ENCODE measurements around the gene ATAD1.

DNA sequence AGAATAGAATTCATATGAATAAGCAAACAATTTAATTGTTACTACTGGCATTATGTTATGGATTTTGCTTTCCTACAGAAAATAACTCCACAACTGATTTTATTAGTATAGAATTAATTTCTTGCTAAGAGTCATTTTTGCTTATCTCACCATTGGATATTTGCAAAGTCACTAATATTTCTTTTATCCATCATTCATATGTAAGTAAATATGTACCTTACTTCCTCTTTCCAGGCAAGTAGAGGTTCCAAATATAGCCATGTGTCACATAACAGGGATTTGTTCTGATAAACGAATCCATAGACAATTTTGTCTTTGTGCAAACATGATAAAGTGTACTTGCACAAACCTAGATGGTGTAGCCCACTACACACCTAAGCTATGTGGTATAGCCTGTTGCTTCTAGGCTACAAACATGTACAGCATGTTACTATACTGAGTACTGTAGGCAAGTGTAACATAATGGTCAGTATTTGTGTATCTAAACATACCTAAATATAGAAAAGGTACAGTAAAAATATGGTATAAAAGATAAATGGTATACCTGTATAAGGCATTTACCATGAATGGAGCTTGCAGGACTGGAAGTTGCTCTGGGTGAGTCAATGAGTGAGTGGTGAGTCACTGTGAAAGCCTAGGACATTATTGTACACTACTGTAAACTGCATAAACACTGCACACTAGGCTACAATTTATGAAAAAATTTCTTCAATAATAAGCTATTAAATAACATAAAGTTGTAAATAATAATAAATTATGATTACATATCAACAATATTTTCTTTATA is 27.0 kb upstream of the ATAD1 start:
- TF ChIP-seq, protein P1, sequence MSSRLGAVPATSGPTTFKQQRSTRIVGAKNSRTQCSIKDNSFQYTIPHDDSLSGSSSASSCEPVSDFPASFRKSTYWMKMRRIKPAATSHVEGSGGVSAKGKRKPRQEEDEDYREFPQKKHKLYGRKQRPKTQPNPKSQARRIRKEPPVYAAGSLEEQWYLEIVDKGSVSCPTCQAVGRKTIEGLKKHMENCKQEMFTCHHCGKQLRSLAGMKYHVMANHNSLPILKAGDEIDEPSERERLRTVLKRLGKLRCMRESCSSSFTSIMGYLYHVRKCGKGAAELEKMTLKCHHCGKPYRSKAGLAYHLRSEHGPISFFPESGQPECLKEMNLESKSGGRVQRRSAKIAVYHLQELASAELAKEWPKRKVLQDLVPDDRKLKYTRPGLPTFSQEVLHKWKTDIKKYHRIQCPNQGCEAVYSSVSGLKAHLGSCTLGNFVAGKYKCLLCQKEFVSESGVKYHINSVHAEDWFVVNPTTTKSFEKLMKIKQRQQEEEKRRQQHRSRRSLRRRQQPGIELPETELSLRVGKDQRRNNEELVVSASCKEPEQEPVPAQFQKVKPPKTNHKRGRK (CRISPR knock-in tag; IDR thresholded peaks at IDR 0.05; ENCODE audit: borderline replicate concordance), result no peak
- TF ChIP-seq CTCF (IDR thresholded peaks at IDR 0.05), result no peak
- TF ChIP-seq, protein P2, sequence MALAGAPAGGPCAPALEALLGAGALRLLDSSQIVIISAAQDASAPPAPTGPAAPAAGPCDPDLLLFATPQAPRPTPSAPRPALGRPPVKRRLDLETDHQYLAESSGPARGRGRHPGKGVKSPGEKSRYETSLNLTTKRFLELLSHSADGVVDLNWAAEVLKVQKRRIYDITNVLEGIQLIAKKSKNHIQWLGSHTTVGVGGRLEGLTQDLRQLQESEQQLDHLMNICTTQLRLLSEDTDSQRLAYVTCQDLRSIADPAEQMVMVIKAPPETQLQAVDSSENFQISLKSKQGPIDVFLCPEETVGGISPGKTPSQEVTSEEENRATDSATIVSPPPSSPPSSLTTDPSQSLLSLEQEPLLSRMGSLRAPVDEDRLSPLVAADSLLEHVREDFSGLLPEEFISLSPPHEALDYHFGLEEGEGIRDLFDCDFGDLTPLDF (CRISPR knock-in tag; IDR thresholded peaks at IDR 0.05), result no peak
- TF ChIP-seq ZNF317 (CRISPR knock-in tag; IDR thresholded peaks at IDR 0.05; ENCODE audit: borderline replicate concordance, low read depth), result no peak
- TF ChIP-seq, protein P3, sequence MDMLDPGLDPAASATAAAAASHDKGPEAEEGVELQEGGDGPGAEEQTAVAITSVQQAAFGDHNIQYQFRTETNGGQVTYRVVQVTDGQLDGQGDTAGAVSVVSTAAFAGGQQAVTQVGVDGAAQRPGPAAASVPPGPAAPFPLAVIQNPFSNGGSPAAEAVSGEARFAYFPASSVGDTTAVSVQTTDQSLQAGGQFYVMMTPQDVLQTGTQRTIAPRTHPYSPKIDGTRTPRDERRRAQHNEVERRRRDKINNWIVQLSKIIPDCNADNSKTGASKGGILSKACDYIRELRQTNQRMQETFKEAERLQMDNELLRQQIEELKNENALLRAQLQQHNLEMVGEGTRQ (CRISPR knock-in tag; IDR thresholded peaks at IDR 0.05), result no peak

Data from WTC11 (cell line).